Measurements from ENCODE around the gene ALK.

The ALK gene

DNA sequence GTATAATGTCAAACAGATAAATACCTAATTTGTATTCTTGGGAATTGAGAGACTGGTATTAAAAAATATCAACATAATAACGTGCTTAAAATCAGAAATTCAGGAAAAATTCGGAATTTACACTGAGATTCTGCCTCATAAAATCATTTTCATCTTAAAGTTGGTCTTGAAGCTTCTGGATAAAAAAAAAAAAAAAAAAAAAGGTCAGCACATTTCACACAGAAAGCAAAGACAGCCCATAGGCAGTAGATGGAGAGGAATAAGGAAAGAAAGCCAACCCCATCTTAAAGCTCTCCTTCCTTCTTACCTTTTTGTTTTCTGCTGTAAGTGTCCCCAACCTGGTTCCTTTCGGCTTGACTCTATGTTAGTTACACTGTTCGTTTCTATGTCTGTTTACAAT, 41.5 kb upstream of the ALK start:
- Histone ChIP-seq H3K27me3 (replicated peaks; ENCODE audit: insufficient read depth, low read length) (no peaks in the 10 kb centered on the region), H3K4me1 (ENCODE audit: low read length) (no peaks in the 10 kb centered on the region), H3K9me2 (replicated peaks; ENCODE audit: insufficient read depth, low read length) (no peaks in the 10 kb centered on the region), H3K9me3 (replicated peaks; ENCODE audit: insufficient read depth, low read length) (no peaks in the 10 kb centered on the region), H4K20me1 (ENCODE audit: insufficient read depth, low read length) (no peaks in the 10 kb centered on the region), H3K27ac (ENCODE audit: low read length) (no peak overlapping the region), H3F3A (ENCODE audit: insufficient read depth, low read length) (no peaks in the 10 kb centered on the region), H3K4me3 (ENCODE audit: low read length) (no peak overlapping the region), H3K36me3 (replicated peaks; ENCODE audit: insufficient read depth, low read length) (no peaks in the 10 kb centered on the region), H3K9ac (ENCODE audit: low read length) (no peak overlapping the region), H2AFZ (ENCODE audit: low read length) (no peak overlapping the region), H3K4me2 (ENCODE audit: low read depth, low read length) (no peak overlapping the region), H3K79me2 (ENCODE audit: low read length) (no peaks in the 10 kb centered on the region)
- DNase-seq: no peak
- TF ChIP-seq CTCF (IDR thresholded peaks at IDR 0.05; ENCODE audit: low read length) (no peak), EZH2 (optimal IDR thresholded peaks at IDR 0.05; ENCODE audit: low read depth, low read length) (no peak), EZH2phosphoT487 (IDR thresholded peaks at IDR 0.05; ENCODE audit: low read length) (no peak)

DNA sequence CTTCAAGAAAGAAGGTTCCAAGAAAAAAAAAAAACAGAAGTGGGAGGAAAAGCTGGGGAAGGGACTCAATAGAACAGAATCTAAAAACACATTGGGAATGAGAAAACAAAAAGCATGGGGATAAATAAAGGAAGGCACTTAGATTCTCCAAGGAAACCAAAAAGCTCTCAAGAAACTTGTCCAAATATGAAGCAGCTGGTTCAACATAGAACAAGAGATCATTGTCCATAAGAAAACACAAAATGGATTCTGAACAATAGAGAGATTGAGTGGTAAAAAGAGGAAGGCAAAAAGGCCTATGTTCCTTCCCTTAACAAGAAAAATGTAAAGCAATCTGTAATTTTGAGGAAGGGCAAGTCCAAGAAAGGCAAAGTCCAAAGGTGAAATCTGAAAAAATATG, 32.9 kb upstream of the ALK start:
- DNase-seq: no peak
- H3K79me2 ChIP-seq (ENCODE audit: low read length): no peaks in the 10 kb centered on the region
- H3K4me2 ChIP-seq (ENCODE audit: low read depth, low read length): no peak overlapping the region

GRCh38 chr2:29952973-29953372, 31.6 kb upstream of the ALK start:
- no peaks in the 10 kb centered on the region for H3K79me2 ChIP-seq (ENCODE audit: low read length)
- no peaks in the 10 kb centered on the region for H3K9me2 ChIP-seq (replicated peaks; ENCODE audit: insufficient read depth, low read length)
- no peaks in the 10 kb centered on the region for H3K27me3 ChIP-seq (replicated peaks; ENCODE audit: insufficient read depth, low read length)
- H3K4me1 ChIP-seq (ENCODE audit: low read length): no peaks in the 10 kb centered on the region
- H3K36me3 ChIP-seq (replicated peaks; ENCODE audit: insufficient read depth, low read length): no peaks in the 10 kb centered on the region
- no peaks in the 10 kb centered on the region for H3F3A ChIP-seq (ENCODE audit: insufficient read depth, low read length)
- H3K9me3 ChIP-seq (replicated peaks; ENCODE audit: insufficient read depth, low read length): no peaks in the 10 kb centered on the region
- H3K9ac ChIP-seq (ENCODE audit: low read length): no peak overlapping the region
- no peak overlapping the region for H3K4me3 ChIP-seq (ENCODE audit: low read length)
- no peak for DNase-seq
- H3K27ac ChIP-seq (ENCODE audit: low read length): no peak overlapping the region
- H2AFZ ChIP-seq (ENCODE audit: low read length): no peak overlapping the region
- TF ChIP-seq CTCF (IDR thresholded peaks at IDR 0.05; ENCODE audit: low read length) (no peak), EZH2phosphoT487 (IDR thresholded peaks at IDR 0.05; ENCODE audit: low read length) (no peak), EZH2 (optimal IDR thresholded peaks at IDR 0.05; ENCODE audit: low read depth, low read length) (no peak)
- no peak overlapping the region for H3K4me2 ChIP-seq (ENCODE audit: low read depth, low read length)
- no peaks in the 10 kb centered on the region for H4K20me1 ChIP-seq (ENCODE audit: insufficient read depth, low read length)

More for the DNA sequence above, 32.9 kb upstream of the ALK start:
- Histone ChIP-seq H3K36me3 (replicated peaks; ENCODE audit: insufficient read depth, low read length) (no peaks in the 10 kb centered on the region), H3K27me3 (replicated peaks; ENCODE audit: insufficient read depth, low read length) (no peaks in the 10 kb centered on the region), H3K9ac (ENCODE audit: low read length) (no peak overlapping the region), H3K9me2 (replicated peaks; ENCODE audit: insufficient read depth, low read length) (no peaks in the 10 kb centered on the region), H3K27ac (ENCODE audit: low read length) (no peak overlapping the region), H4K20me1 (ENCODE audit: insufficient read depth, low read length) (no peaks in the 10 kb centered on the region), H3K9me3 (replicated peaks; ENCODE audit: insufficient read depth, low read length) (no peaks in the 10 kb centered on the region), H3F3A (ENCODE audit: insufficient read depth, low read length) (no peaks in the 10 kb centered on the region), H2AFZ (ENCODE audit: low read length) (no peak overlapping the region), H3K4me3 (ENCODE audit: low read length) (no peak overlapping the region), H3K4me1 (ENCODE audit: low read length) (no peaks in the 10 kb centered on the region)
- TF ChIP-seq CTCF (IDR thresholded peaks at IDR 0.05; ENCODE audit: low read length) (no peak), EZH2 (optimal IDR thresholded peaks at IDR 0.05; ENCODE audit: low read depth, low read length) (no peak), EZH2phosphoT487 (IDR thresholded peaks at IDR 0.05; ENCODE audit: low read length) (no peak)
